DND-41 (cell line): ENCODE data around the gene CDC16.

Experiments
- EZH2 ChIP-seq: IDR thresholded peaks from 3 replicates; pipeline ENCODE4 v1.6.1; 2012; ENCODE audit warnings: borderline replicate concordance, low read depth, mild to moderate bottlenecking, moderate library complexity, low read length, inconsistent platforms; ENCODE audit not compliant: severe bottlenecking
- TF ChIP-seq, protein P1 (sequence below): IDR thresholded peaks from 2 replicates; pipeline ENCODE4 v1.5.1; 2012; ENCODE audit warnings: borderline replicate concordance, low read length, moderate library complexity, mild to moderate bottlenecking; ENCODE audit not compliant: poor library complexity, severe bottlenecking; ENCODE audit errors: extremely low read depth

DNA sequence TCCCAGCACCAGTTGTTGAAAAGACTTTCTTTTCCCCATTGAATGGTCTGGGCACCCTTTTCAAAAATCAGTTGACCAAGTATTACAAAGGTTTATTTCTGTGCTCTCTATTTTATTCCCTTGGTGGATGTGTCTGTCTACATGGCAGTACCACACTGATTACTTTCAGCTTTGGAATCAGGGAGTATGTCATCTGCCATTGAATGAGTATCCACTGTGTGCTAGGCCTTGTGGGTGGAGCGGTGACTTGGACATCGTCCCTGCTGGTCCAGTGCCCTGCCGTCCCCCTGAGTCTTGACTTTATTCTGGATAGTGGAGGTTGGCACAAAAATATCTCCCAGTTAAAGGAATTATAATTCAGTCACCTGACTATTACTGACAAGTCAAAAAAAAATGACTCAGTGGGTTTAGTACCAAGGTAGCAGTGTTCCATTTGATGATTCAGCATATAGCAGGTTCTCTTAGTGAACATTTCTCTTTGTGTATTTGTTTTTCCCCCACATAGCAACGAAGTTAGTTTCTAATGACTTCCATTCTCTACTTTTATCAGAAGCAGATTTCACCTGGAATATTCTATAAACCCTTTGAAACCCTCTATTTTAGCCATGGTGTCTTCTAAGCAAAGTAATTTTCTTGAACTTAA, 50.6 kb downstream of the CDC16 start:
- TF ChIP-seq EZH2, result no peak
- TF ChIP-seq, protein P1, sequence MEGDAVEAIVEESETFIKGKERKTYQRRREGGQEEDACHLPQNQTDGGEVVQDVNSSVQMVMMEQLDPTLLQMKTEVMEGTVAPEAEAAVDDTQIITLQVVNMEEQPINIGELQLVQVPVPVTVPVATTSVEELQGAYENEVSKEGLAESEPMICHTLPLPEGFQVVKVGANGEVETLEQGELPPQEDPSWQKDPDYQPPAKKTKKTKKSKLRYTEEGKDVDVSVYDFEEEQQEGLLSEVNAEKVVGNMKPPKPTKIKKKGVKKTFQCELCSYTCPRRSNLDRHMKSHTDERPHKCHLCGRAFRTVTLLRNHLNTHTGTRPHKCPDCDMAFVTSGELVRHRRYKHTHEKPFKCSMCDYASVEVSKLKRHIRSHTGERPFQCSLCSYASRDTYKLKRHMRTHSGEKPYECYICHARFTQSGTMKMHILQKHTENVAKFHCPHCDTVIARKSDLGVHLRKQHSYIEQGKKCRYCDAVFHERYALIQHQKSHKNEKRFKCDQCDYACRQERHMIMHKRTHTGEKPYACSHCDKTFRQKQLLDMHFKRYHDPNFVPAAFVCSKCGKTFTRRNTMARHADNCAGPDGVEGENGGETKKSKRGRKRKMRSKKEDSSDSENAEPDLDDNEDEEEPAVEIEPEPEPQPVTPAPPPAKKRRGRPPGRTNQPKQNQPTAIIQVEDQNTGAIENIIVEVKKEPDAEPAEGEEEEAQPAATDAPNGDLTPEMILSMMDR, result no peak
